Thyroid gland (tissue), 4 donors: ENCODE data around the gene EFHB. TPM values are rescaled to one million over a fixed set of nuclear protein-coding genes. Genes with fewer than 3 reads are reported as not detected.

Experiments
- DNase-seq, 2 donors: peaks; one replicate each; pipeline ENCODE4 v3.0.0-alpha.2; 2019
- H3K27ac ChIP-seq, 3 donors: fragments of 200-600 bp; sonication (generic); 1 replicate in 2 of 3; 2 replicates in 1 of 3; pipeline ENCODE4 v1.5.1; 2016 to 2019; ENCODE audit warnings: mild to moderate bottlenecking in 1 of 3, moderate library complexity in 1 of 3
- H3K27me3 ChIP-seq: fragments of 200-600 bp; sonication (generic); one replicate; pipeline ENCODE4 v1.5.1; 2019
- H3K36me3 ChIP-seq, 2 donors: fragments of 200-600 bp; sonication (generic); one replicate each; pipeline ENCODE4 v1.5.1; 2016 to 2019
- H3K4me1 ChIP-seq, 2 donors: fragments of 200-600 bp; sonication (generic); one replicate each; pipeline ENCODE4 v1.5.1; 2017 to 2019
- H3K4me3 ChIP-seq, 3 donors: fragments of 200-600 bp; sonication (generic); replicated peaks in 1 of 3; 1 replicate in 2 of 3; 2 replicates in 1 of 3; pipeline ENCODE4 v1.5.1; 2016; ENCODE audit warnings: mild to moderate bottlenecking in 1 of 3
- H3K9me3 ChIP-seq: fragments of 200-600 bp; sonication (generic); one replicate; pipeline ENCODE4 v1.5.1; 2017
- POLR2A ChIP-seq, 2 donors: fragments of 450-650 bp; IDR thresholded peaks; one replicate each; pipeline ENCODE4 v1.6.1; 2017; ENCODE audit warnings: antibody characterized with exemption in 2 of 2, mild to moderate bottlenecking in 2 of 2, moderate library complexity in 1 of 2
- WGBS, 2 donors: methylation state at CpG; one replicate each; pipeline ENCODE4 v1.1.5; 2017; 5-methylcytosine and 5-hydroxymethylcytosine counted together
- intact Hi-C: fragments of 100-400 bp; cut with DNase I; formaldehyde crosslinking; loops from one replicate; pipeline ENCODE4 v1.15.1; 2023
- total RNA-seq, 4 donors: library from RNA; depleted of rRNA; stranded (reverse); fragments of >200 nt; gene quantifications; one replicate each; pipeline ENCODE4 v1.2.3, GENCODE V29; 2016
- TF ChIP-seq, protein P1 (sequence below), 6 experiments: fragments of 200-600 bp in 3 of 6; fragments of 450-650 bp in 3 of 6; sonication (generic) in 3 of 6; IDR thresholded peaks; one replicate each; pipeline ENCODE4 v1.5.1; 2016 to 2019; ENCODE audit warnings: antibody characterized with exemption in 6 of 6, mild to moderate bottlenecking in 2 of 6, inconsistent platforms in 1 of 6, moderate library complexity in 1 of 6

The EFHB gene
- total RNA-seq, 4 donors from 2014 or later, result 0.33 to 2.6 (median 1.7) TPM

DNA sequence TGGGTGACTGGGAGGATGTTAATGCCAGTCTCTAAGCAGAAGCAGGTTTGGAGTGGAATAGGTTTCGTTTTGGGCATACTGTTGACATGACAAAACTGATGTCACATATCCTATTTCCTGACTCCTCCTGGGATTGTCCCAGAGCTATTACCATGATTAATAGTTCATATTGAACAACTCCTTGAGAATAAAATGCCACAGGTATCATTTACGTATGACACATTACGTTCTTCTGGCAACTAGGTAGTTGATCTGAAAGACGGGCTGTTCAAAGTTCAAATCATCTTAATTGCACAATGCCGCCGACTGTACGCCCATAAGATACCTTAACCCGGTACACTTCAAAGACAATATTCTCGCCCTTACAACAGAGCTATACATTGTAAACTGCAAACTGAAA, 11.5 kb upstream of the EFHB start:
- intact Hi-C loops, result loop anchor here (5.0 kb wide), 2 partner anchors 97 to 242 kb away; partner anchors contain the start of genes KAT2B and SGO1
- DNase-seq, result no peak

DNA sequence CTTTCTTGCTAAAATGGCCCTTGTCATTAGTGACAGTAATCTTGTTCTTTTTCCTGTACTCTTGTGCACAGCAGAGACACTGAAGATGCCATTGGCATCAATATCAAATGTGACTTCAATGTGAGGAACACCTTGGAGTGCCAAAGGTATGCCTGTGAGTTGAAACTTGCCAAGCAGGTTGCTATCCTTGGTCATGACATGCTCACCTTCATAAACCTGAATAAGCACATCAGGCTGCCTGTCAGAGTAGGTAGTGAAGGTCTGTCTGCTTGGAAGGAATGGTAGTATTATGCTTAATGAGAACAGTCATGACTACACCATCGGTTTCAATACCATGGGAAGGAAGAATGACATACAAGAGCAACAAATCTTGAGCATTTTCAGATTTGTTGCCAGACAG, 6.6 kb upstream of the EFHB start:
- no peak for DNase-seq
- WGBS, 2 donors, result 81 to 85% methylated on average over 1 of the region's 1 CpG
- no peaks in the 10 kb centered on the region for H3K36me3 ChIP-seq
- TF ChIP-seq, protein P1, sequence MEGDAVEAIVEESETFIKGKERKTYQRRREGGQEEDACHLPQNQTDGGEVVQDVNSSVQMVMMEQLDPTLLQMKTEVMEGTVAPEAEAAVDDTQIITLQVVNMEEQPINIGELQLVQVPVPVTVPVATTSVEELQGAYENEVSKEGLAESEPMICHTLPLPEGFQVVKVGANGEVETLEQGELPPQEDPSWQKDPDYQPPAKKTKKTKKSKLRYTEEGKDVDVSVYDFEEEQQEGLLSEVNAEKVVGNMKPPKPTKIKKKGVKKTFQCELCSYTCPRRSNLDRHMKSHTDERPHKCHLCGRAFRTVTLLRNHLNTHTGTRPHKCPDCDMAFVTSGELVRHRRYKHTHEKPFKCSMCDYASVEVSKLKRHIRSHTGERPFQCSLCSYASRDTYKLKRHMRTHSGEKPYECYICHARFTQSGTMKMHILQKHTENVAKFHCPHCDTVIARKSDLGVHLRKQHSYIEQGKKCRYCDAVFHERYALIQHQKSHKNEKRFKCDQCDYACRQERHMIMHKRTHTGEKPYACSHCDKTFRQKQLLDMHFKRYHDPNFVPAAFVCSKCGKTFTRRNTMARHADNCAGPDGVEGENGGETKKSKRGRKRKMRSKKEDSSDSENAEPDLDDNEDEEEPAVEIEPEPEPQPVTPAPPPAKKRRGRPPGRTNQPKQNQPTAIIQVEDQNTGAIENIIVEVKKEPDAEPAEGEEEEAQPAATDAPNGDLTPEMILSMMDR (IDR thresholded peaks at IDR 0.05), result no peak
- TF ChIP-seq POLR2A (IDR thresholded peaks at IDR 0.05), result no peak
- H3K9me3 ChIP-seq, result no peaks in the 10 kb centered on the region
- H3K27me3 ChIP-seq, result no peaks in the 10 kb centered on the region
- H3K27ac ChIP-seq, result no peak overlapping the region
- intact Hi-C loops, result no loop called here
- no peaks in the 10 kb centered on the region for H3K4me1 ChIP-seq
- no peak overlapping the region for H3K4me3 ChIP-seq

More for the DNA sequence above, 11.5 kb upstream of the EFHB start:
- Histone ChIP-seq H3K4me1 (peaks cover 21 to 30% of the 10 kb centered on the region in 2 donors), H3K27me3 (no peaks in the 10 kb centered on the region), H3K36me3 (no peaks in the 10 kb centered on the region), H3K9me3 (no peaks in the 10 kb centered on the region), H3K27ac (no peak overlapping the region), H3K4me3 (no peak overlapping the region)
- TF ChIP-seq POLR2A (IDR thresholded peaks at IDR 0.05), result no peak
- TF ChIP-seq, protein P1 (IDR thresholded peaks at IDR 0.05), result no peak
- WGBS, 2 donors, result 97% methylated on average over 9 of the region's 9 CpGs

DNA sequence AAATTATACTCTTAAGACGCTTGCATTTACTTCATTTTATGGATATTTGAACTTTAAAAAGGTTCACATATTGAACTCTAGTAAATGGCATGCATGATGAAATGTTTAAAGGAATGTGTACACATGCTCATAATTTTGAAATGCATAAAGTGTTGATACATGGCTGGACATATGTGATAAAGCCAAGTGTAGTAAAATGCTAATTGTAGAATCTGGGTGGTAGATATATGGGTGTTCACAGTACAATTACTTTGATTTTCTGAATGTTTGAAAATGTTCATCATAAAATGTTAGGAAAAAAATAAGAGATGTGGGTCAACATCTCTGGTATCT, 4.2 kb upstream of the EFHB start:
- no peak overlapping the region for H3K27ac ChIP-seq
- H3K4me3 ChIP-seq, result no peak overlapping the region
- no peaks in the 10 kb centered on the region for H3K4me1 ChIP-seq
- no peaks in the 10 kb centered on the region for H3K36me3 ChIP-seq
- intact Hi-C loops, result no loop called here
- DNase-seq, result no peak
- WGBS, 2 donors, result 88 to 92% methylated on average over 1 of the region's 1 CpG
- TF ChIP-seq POLR2A (IDR thresholded peaks at IDR 0.05), result no peak
- TF ChIP-seq, protein P1 (IDR thresholded peaks at IDR 0.05), result no peak
- H3K27me3 ChIP-seq, result no peaks in the 10 kb centered on the region
- no peaks in the 10 kb centered on the region for H3K9me3 ChIP-seq

DNA sequence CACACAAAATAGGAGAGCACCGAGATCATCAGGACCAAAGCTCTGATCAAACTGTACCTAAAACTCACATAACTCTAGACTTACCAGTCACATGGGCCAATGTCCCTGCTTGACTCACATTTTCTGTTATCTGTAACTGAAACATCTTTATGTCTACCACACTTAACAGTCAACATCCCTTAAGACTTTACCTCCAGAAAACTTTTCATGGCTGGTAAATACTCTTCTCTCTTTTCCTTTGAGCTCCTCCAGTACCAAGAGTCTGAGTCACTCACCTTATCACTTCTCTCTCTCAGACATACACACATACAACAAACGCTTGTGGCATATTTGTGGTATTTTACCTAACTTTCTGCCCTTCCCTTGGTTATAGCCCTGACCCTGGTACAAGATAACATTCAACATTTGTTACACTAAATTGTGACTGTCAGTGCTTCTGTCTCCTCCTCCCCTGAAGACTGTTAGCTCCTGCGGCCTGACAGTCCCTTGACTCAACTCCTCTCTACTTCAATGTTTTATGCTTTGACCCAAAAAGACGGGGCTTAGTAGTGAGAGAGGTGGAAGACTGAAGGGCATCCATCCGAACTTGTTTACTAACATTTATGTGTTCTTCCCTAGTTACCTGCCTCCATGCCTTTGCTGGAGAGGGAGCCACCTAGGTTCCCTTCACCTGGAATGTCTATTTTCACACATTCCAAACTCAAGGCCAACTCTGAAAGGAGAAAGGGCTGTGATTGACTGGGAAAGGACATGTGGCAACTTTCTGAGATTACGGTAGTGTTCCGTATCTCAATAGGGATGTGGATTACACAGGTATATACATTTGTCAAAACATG, 3.7 kb upstream of the EFHB start:
- H3K36me3 ChIP-seq, result no peaks in the 10 kb centered on the region
- H3K27me3 ChIP-seq, result no peaks in the 10 kb centered on the region
- TF ChIP-seq, protein P1 (IDR thresholded peaks at IDR 0.05), result no peak
- TF ChIP-seq POLR2A (IDR thresholded peaks at IDR 0.05), result no peak
- H3K9me3 ChIP-seq, result no peaks in the 10 kb centered on the region
- 63 to 80% methylated on average over 7 of the region's 7 CpGs for WGBS, 2 donors
- intact Hi-C loops, result no loop called here
- H3K27ac ChIP-seq, result no peak overlapping the region
- H3K4me1 ChIP-seq, result no peaks in the 10 kb centered on the region
- DNase-seq, result no peak
- no peak overlapping the region for H3K4me3 ChIP-seq

DNA sequence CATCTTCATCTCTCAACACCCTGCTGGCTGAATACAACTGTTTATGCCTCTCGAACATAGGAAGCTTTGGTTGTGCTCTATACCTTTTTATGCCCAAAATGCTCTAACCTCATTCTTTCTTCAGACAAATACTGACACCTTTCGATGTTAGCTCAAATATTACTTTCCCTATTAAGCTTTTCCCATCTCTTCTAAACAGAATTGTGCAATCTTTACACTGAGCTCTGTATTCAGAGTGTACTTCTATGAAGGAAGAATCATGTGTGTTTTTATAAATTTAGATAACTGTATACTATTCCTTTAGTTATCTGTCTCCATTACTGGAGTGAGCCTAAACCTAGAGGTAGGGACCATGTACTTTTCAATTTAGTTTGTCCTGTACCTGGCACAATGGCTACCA, 1.6 kb downstream of the EFHB start:
- Histone ChIP-seq H3K9me3 (no peaks in the 10 kb centered on the region), H3K4me1 (no peaks in the 10 kb centered on the region), H3K27me3 (no peaks in the 10 kb centered on the region), H3K36me3 (no peaks in the 10 kb centered on the region), H3K27ac (no peak overlapping the region), H3K4me3 (no peak overlapping the region)
- intact Hi-C loops, result no loop called here
- TF ChIP-seq POLR2A (IDR thresholded peaks at IDR 0.05), result no peak
- TF ChIP-seq, protein P1 (IDR thresholded peaks at IDR 0.05), result no peak
- no peak for DNase-seq
- WGBS, 2 donors, result 92 to 97% methylated on average over 2 of the region's 2 CpGs
